ENCODE measurements around the gene PEX11G.
"Not testable (repeated sequence)": the region's sequence is repeated elsewhere in the genome, so short reads cannot be mapped to it uniquely, and the experiment has no call there.

Gene PEX11G

DNA sequence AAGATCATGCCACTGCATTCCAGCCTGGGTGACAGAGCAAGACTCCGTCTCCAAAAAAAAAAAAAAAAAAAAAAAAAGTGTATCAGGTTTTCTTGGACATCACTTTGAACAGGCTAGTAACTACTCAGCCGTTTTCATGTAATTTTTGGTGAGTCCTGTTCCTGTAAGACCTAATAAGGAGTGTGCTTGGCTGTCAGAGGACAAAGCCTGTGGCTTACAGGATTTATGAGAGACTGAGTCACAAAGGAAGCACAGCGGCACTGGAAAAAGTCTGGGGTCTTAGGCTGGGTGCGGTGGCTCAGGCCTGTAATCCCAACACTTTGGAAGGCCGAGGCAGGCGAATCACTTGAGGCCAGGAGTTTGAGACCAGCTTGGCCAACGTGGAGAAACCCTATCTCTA lies 55.4 kb downstream of the PEX11G start:
- DNase-seq (ENCODE audit: low spot score) = not testable (repeated sequence)

DNA sequence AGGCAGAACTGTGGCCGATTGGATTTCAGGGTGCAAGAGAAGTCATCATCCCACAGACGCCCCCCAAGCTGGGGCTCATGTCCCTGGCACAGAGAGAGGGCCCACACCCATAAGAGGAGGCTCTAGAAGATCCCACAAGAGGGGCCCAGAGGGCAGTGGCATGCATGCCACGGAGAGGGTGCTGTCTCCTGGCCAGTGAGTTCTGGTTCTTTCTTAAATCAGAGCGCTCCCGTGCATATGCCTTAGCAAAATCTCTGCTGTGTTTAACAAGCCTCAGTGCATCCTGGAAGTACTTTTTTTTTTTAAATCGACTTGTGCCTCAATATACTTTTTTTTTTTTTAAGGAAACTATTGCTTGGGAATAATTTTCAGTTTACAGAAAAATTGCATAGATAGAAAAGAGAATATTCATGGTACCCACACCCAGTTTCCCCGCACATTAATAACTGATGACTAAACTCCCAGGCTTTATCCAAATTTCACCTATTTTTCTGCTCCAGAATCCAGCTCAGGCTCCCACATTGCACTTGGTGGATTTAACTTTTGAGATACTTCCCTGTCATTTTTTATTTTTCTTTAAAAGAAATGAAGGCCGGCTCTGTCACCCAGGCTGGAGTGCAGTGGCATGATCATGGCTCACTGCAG lies 59.1 kb downstream of the PEX11G start:
- DNase-seq (ENCODE audit: low spot score) = no peak

DNA sequence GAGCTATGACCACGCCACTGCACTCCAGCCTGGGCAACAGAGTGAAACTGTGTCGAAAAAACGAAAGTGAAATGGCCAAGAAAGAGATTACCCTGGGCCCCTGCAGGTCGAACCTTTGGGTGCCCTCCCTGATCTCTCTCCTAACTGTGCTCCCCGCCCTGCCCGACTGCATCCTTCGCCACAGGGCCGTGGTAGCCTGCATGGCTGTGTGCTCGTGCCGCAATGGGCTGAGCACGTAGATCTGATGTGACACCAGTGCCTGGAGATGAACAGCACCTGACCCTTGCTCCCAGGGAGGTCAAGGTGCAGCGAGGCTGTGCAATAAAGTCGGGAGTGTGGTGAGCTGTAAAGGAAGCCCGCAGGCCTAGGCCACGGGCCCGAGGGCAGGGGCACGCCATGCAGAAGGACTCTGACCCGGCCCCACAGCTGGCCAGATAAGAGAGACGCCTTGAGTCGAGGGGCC lies 60.2 kb downstream of the PEX11G start:
- DNase-seq (ENCODE audit: low spot score) = no peak

DNA sequence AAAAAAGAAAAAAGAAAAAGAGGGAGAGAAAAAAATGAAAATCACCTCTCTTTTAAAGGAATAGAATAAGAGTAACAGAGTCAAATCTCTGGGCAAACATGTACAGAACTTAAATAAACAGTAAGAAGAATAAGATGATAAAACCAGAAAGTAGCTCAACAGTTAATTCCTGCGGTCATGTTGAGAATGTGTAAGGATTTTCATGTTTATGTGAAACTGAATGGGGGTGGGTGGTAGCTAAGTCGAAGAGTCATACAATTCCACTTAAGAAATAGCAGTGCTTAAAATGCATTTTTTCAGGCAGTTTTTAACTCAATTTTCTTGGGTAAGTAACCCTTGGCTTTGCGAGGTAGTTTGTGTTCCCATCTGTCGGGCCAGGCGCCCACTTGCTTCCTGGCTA lies 60.9 kb downstream of the PEX11G start:
- DNase-seq (ENCODE audit: low spot score) = no peak

DNA sequence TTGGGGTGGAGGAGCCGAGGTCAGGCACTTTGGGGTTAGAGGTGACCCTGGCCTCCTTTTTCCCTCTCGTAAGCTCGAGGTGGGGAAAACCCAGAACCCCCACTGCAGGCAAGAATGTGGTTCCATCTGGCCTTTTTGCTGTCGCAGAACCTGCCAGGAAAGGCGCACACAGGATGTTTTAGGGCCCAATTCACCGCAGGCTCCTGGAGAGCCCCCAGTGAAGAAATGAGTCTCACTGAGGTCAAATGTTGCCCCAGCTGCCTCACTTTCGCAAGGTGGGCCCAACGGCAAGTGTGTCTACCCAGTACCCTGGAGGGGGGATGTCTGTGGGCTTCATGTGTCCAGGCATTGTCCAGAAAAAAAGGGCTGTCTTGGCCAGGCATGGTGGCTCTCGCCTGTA lies 61.8 kb downstream of the PEX11G start:
- no peak for DNase-seq (ENCODE audit: low spot score)

Data from AG08395 (cell line).